H9 (cell line): Measurements from ENCODE around the gene KIRREL3. TPM values are rescaled to one million over a fixed set of nuclear protein-coding genes. Genes with fewer than 3 reads are reported as not detected.

ENCODE experiments used
- DNase-seq: peaks from one replicate; pipeline ENCODE4 v3.0.0-alpha.2; 2017
- H2AFZ ChIP-seq: one replicate; pipeline ENCODE4 v1.6.1; 2013; ENCODE audit warnings: mild to moderate bottlenecking, low read length, control low read depth, moderate library complexity
- H2AK5ac ChIP-seq: 2 replicates; pipeline ENCODE4 v1.6.1; 2013; ENCODE audit warnings: low read length, control low read depth, mixed read lengths; ENCODE audit not compliant: insufficient read length
- H2BK120ac ChIP-seq: one replicate; pipeline ENCODE4 v1.6.1; 2013; ENCODE audit warnings: low read depth, mild to moderate bottlenecking, low read length, control low read depth, inconsistent platforms; ENCODE audit not compliant: poor library complexity, severe bottlenecking
- H2BK12ac ChIP-seq: 2 replicates; pipeline ENCODE4 v1.6.1; 2013; ENCODE audit warnings: low read length, control low read depth, mixed read lengths, low read depth; ENCODE audit not compliant: insufficient read length
- H2BK15ac ChIP-seq: 2 replicates; pipeline ENCODE4 v1.6.1; 2013; ENCODE audit warnings: low read depth, low read length, control low read depth
- H2BK20ac ChIP-seq: one replicate; pipeline ENCODE4 v1.6.1; 2013; ENCODE audit warnings: low read depth, mild to moderate bottlenecking, low read length, control low read depth, inconsistent platforms; ENCODE audit not compliant: poor library complexity, severe bottlenecking
- H2BK5ac ChIP-seq: 2 replicates; pipeline ENCODE4 v1.6.1; 2013; ENCODE audit warnings: low read length, control low read depth, mixed read lengths; ENCODE audit not compliant: insufficient read length
- H3K14ac ChIP-seq: 2 replicates; pipeline ENCODE4 v1.6.1; 2013; ENCODE audit warnings: low read length, control low read depth; ENCODE audit not compliant: insufficient read depth
- H3K18ac ChIP-seq: 2 replicates; pipeline ENCODE4 v1.6.1; 2013; ENCODE audit warnings: low read depth, mild to moderate bottlenecking, mixed read lengths, low read length, control low read depth; ENCODE audit not compliant: insufficient read length
- H3K23ac ChIP-seq: 2 replicates; pipeline ENCODE4 v1.6.1; 2013; ENCODE audit warnings: low read length, control low read depth, mixed read lengths, low read depth; ENCODE audit not compliant: insufficient read length
- H3K23me2 ChIP-seq: 2 replicates; pipeline ENCODE4 v1.6.1; 2013; ENCODE audit warnings: low read depth, mild to moderate bottlenecking, mixed read lengths, low read length, control low read depth; ENCODE audit not compliant: insufficient read length, poor library complexity, severe bottlenecking
- H3K27ac ChIP-seq: 2 replicates; pipeline ENCODE4 v1.5.1; 2013; ENCODE audit warnings: low read length, control low read depth, mixed read lengths, low read depth; ENCODE audit not compliant: insufficient read length
- H3K27me3 ChIP-seq: 2 replicates; pipeline ENCODE4 v1.6.1; 2013; ENCODE audit warnings: low read length, control low read depth, inconsistent platforms; ENCODE audit not compliant: insufficient read depth
- H3K4ac ChIP-seq: 2 replicates; pipeline ENCODE4 v1.6.1; 2013; ENCODE audit warnings: low read depth, mild to moderate bottlenecking, control low read depth, inconsistent platforms, low read length, moderate library complexity
- H3K4me1 ChIP-seq: 2 replicates; pipeline ENCODE4 v1.6.1; 2013; ENCODE audit warnings: low read length, control low read depth, inconsistent platforms; ENCODE audit not compliant: insufficient read depth
- H3K4me2 ChIP-seq: 2 replicates; pipeline ENCODE4 v1.6.1; 2013; ENCODE audit warnings: low read length, control low read depth, mixed read lengths; ENCODE audit not compliant: insufficient read length, insufficient read depth
- H3K56ac ChIP-seq: 2 replicates; pipeline ENCODE4 v1.6.1; 2013; ENCODE audit warnings: low read depth, mild to moderate bottlenecking, mixed read lengths, low read length, control low read depth; ENCODE audit not compliant: insufficient read length
- H3K79me1 ChIP-seq: 2 replicates; pipeline ENCODE4 v1.6.1; 2013; ENCODE audit warnings: low read depth, mild to moderate bottlenecking, moderate library complexity, low read length, control low read depth, inconsistent platforms; ENCODE audit not compliant: insufficient read depth, poor library complexity, severe bottlenecking
- H3K79me2 ChIP-seq: 2 replicates; pipeline ENCODE4 v1.6.1; 2013; ENCODE audit warnings: low read length, control low read depth, inconsistent platforms; ENCODE audit not compliant: insufficient read depth
- H3K9ac ChIP-seq: 2 replicates; pipeline ENCODE4 v1.6.1; 2013; ENCODE audit warnings: low read length, control low read depth, mixed read lengths; ENCODE audit not compliant: insufficient read length; ENCODE audit errors: extremely low read depth
- H3K9me3 ChIP-seq: one replicate; pipeline ENCODE4 v1.6.1; 2013; ENCODE audit warnings: low read depth, low read length, inconsistent platforms; ENCODE audit not compliant: control insufficient read depth
- H3T11ph ChIP-seq: one replicate; pipeline ENCODE4 v1.6.1; 2013; ENCODE audit warnings: mild to moderate bottlenecking, low read length, control low read depth, inconsistent platforms
- H4K20me1 ChIP-seq: one replicate; pipeline ENCODE4 v1.6.1; 2013; ENCODE audit not compliant: control insufficient read depth, insufficient read length, insufficient read depth
- H4K5ac ChIP-seq: 2 replicates; pipeline ENCODE4 v1.6.1; 2013; ENCODE audit warnings: low read depth, mild to moderate bottlenecking, mixed read lengths, low read length, control low read depth; ENCODE audit not compliant: insufficient read length
- H4K8ac ChIP-seq: replicated peaks from 2 replicates; pipeline ENCODE4 v1.6.1; 2013; ENCODE audit warnings: low read length, control low read depth, mixed read lengths, low read depth; ENCODE audit not compliant: insufficient read length
- H4K91ac ChIP-seq: 2 replicates; pipeline ENCODE4 v1.6.1; 2013; ENCODE audit warnings: low read depth, mild to moderate bottlenecking, moderate library complexity, mixed read lengths, low read length, control low read depth; ENCODE audit not compliant: insufficient read length
- H3K27ac Mint-ChIP-seq, 3 experiments: 2 replicates in 2 of 3; 3 replicates in 1 of 3; pipeline ENCODE4 v1.8.0; 2020 to 2021; ENCODE audit warnings: mixed read lengths in 3 of 3, mild to moderate bottlenecking in 1 of 3, moderate library complexity in 1 of 3
- H3K27me3 Mint-ChIP-seq: 2 replicates; pipeline ENCODE4 v1.8.0; 2021; ENCODE audit warnings: low read depth, mild to moderate bottlenecking, moderate library complexity, mixed read lengths
- H3K36me3 Mint-ChIP-seq, 3 experiments: 2 replicates in 2 of 3; 3 replicates in 1 of 3; pipeline ENCODE4 v1.8.0; 2020 to 2021; ENCODE audit warnings: low read depth in 3 of 3, mixed read lengths in 3 of 3; ENCODE audit not compliant: insufficient read depth in 1 of 3
- H3K4me1 Mint-ChIP-seq, 2 experiments: 2 replicates each; pipeline ENCODE4 v1.8.0; 2020; ENCODE audit warnings: mixed read lengths in 2 of 2
- H3K4me3 Mint-ChIP-seq, 2 experiments: 2 replicates in 1 of 2; 3 replicates in 1 of 2; pipeline ENCODE4 v1.8.0; 2020 to 2021; ENCODE audit warnings: mild to moderate bottlenecking in 2 of 2, mixed read lengths in 2 of 2, moderate library complexity in 1 of 2
- H3K9me3 Mint-ChIP-seq, 2 experiments: 2 replicates in 1 of 2; 3 replicates in 1 of 2; pipeline ENCODE4 v1.8.0; 2020; ENCODE audit warnings: mild to moderate bottlenecking in 2 of 2, mixed read lengths in 2 of 2, moderate library complexity in 1 of 2
- CTCF ChIP-seq: fragments of 200-600 bp; sonication (generic); conservative IDR thresholded peaks from 3 replicates; pipeline ENCODE4 v1.8.0; 2021; ENCODE audit warnings: antibody characterized with exemption, mild to moderate bottlenecking
- WGBS: extraction: QIAGEN DNeasy Blood & Tissue Kit; methylation state at CpG from one replicate; pipeline ENCODE4 v1.1.7; 2013; ENCODE audit warnings: missing lambda C conversion rate, low lambda C conversion rate, mixed read lengths; ENCODE audit not compliant: insufficient read length; ENCODE audit errors: extremely low coverage; 5-methylcytosine and 5-hydroxymethylcytosine counted together
- total RNA-seq: library from RNA; stranded (reverse); gene quantifications from 2 replicates; pipeline ENCODE4 v1.2.1, GENCODE V29; 2021

KIRREL3 gene
- total RNA-seq, 1 experiment from 2014 or later = 0.17 TPM

- no peak overlapping the region for H2BK15ac ChIP-seq
- no peak for DNase-seq
- no CpG with 5 or more reads among the region's 5 CpGs for WGBS
- H3K4me1 Mint-ChIP-seq = peaks cover 30 to 31% of the 10 kb centered on the region in 2 experiments
- no peak overlapping the region for H2BK5ac ChIP-seq
- H2AK5ac ChIP-seq = no peak overlapping the region
- no peaks in the 10 kb centered on the region; the same call in 1 of the 2 replicates for H3K4me1 ChIP-seq
- H4K5ac ChIP-seq = no peak overlapping the region
- no peaks in the 10 kb centered on the region; a peak in 1 of 5 replicates for H3K9me3 Mint-ChIP-seq
- H4K91ac ChIP-seq = no peak overlapping the region
- no peaks in the 10 kb centered on the region for H3K79me1 ChIP-seq
- no peak overlapping the region for H3K27ac Mint-ChIP-seq
- peaks cover 51% of the 10 kb centered on the region for H3K27me3 Mint-ChIP-seq
- peaks cover 0 to 7% (median 1%) of the 10 kb centered on the region in 3 experiments; a peak in 1 of 7 replicates for H3K36me3 Mint-ChIP-seq
- H3K79me2 ChIP-seq = no peaks in the 10 kb centered on the region
- no peak overlapping the region for H2AFZ ChIP-seq
- H3K23ac ChIP-seq = no peak overlapping the region
- no peak overlapping the region for H3K56ac ChIP-seq
- H2BK12ac ChIP-seq = no peak overlapping the region
- H3K27me3 ChIP-seq = peaks cover 2% of the 10 kb centered on the region; the same call in 1 of the 2 replicates
- no peak overlapping the region for H3K14ac ChIP-seq
- H2BK20ac ChIP-seq = no peak overlapping the region
- no peaks in the 10 kb centered on the region for H3K9me3 ChIP-seq
- no peaks in the 10 kb centered on the region for H3K23me2 ChIP-seq
- H3K27ac ChIP-seq = no peak overlapping the region
- H4K8ac ChIP-seq = no peak overlapping the region
- H4K20me1 ChIP-seq = no peaks in the 10 kb centered on the region
- H3K9ac ChIP-seq = no peak overlapping the region
- no peak overlapping the region for H3K4ac ChIP-seq
- H3K4me2 ChIP-seq = no peak overlapping the region
- H2BK120ac ChIP-seq = no peak overlapping the region
- H3K4me3 Mint-ChIP-seq = no peak overlapping the region
- TF ChIP-seq CTCF = no peak
- no peak overlapping the region for H3K18ac ChIP-seq
- H3T11ph ChIP-seq = no peak overlapping the region
These were observed 340.2 kb downstream of the KIRREL3 start for GRCh38 chr11:126660321-126660720.
